Activated CD4-positive, alpha-beta T cell treated with anti-CD3 and anti-CD28 coated beads, Interleukin-2, amount 10 ng/mL, durations not matched to agents 24 days and 14 days (primary cell): ENCODE results near the gene KYAT1. TPM values are rescaled to one million over a fixed set of nuclear protein-coding genes. Genes with fewer than 3 reads are reported as not detected.
A peak's percentile ranks its signal among the peaks of the same experiment; 100 is the strongest.

Source experiments
- DNase-seq: peaks from one replicate; pipeline ENCODE4 v3.0.0; 2022
- H3K27ac Mint-ChIP-seq: one replicate; pipeline ENCODE4 v1.8.0; 2022; ENCODE audit warnings: mild to moderate bottlenecking, mixed read lengths
- H3K27me3 Mint-ChIP-seq: one replicate; pipeline ENCODE4 v1.8.0; 2022; ENCODE audit warnings: mixed read lengths
- H3K36me3 Mint-ChIP-seq: one replicate; pipeline ENCODE4 v1.8.0; 2022; ENCODE audit warnings: low read depth, mild to moderate bottlenecking, mixed read lengths
- H3K4me1 Mint-ChIP-seq: one replicate; pipeline ENCODE4 v1.8.0; 2021; ENCODE audit warnings: mixed read lengths
- H3K4me3 Mint-ChIP-seq: one replicate; pipeline ENCODE4 v1.8.0; 2022; ENCODE audit warnings: mild to moderate bottlenecking, moderate library complexity, mixed read lengths
- H3K9me3 Mint-ChIP-seq: one replicate; pipeline ENCODE4 v1.8.0; 2021; ENCODE audit warnings: mixed read lengths
- intact Hi-C: fragments of 100-400 bp; cut with micrococcal nuclease; formaldehyde crosslinking; loops from one replicate; pipeline ENCODE4 v1.15.1; 2023
- total RNA-seq: library from RNA; stranded (reverse); gene quantifications from 2 replicates; pipeline ENCODE4 v1.2.3, GENCODE V29; 2022

The KYAT1 gene
- total RNA-seq, 1 donor from 2014 or later = 11.7 TPM

DNA sequence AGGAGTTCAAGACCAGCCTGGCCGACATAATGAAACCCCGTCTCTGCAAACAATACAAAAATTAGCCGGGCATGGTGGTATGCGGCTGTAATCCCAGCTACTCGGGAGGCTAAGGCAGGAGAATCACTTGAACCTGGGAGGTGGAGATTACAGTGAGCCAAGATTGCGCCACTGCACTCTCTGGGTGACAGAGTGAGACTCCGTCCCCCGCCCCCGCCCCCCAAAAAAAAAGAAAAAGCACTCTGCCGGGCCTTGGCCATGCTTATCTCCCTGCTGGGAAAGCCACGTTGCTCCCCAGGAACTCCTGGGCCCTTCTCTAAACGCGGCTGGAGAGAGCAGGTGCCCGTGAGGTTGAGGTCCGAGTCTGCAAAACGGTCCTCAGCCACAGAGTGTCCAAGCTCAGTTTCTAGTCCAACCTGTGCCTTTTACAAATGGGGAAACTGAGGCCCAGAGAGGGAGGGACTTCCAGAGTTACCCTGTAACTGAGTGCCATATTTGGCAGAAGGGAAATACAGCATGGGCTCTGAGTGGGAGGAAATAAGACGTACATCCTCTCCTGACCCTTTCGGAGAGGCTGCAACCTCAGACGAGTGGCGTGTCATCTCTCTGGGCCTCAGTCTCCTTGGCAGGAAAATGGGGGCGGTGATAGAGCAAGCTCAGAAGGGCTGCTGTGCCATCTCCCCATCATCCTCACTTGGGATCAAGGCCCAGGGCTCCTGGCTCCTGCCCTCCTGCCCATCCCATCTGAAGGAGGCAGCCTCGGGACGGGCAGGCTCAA is 32.4 kb upstream of the KYAT1 start:
- DNase-seq = no peak
- peak overlapping the region; percentile 74 for H3K27ac Mint-ChIP-seq

DNA sequence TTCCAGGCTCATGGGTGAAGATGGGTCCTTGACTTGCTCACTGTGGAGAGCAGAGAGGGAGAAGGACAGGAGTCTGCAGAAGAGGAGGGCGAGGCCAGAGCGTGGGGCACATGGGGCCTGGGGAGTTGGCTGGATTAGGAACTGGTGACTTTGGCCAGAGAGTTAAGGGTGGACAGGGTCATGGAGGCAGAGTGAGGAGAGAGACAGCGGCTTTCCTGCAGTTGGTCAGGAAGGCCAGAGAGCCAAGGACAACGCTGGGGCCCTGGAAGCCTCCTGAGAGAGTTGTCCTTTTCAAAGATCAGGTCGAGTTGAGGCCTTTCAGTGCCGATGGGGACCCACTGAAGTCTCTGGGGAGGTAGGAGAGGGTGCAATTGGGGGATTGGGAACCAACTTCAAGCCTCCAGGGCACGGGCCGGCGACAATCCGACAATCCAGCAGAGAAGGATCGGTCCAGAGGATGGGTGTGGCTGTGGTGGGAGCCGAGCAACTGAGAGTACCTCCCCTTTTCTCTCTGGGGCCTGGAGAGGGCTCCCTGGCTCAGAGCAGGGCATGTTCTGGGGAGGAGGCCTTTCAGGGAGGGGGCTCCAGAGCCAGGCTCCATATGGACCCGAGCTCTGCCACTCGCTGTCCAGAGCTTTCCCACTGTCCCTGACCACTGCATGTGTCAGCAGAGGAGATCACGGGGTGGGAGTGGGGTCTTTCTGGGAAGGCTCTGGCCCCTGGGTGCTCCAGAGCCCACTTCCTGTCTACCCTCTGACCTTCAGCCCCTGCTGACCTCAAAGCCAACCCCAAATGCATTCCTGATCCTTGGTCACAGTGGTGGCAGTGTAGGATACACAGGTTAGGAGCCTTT is 31.5 kb upstream of the KYAT1 start:
- peak overlapping the region; percentile 74 for H3K4me3 Mint-ChIP-seq
- H3K4me1 Mint-ChIP-seq = peaks cover 42% of the 10 kb centered on the region
- intact Hi-C loops = no loop called here
- peak overlapping the region; percentile 94 for H3K27ac Mint-ChIP-seq
- DNase-seq = no peak
- H3K9me3 Mint-ChIP-seq = no peaks in the 10 kb centered on the region
- no peaks in the 10 kb centered on the region for H3K27me3 Mint-ChIP-seq
- H3K36me3 Mint-ChIP-seq = peaks cover 49% of the 10 kb centered on the region

More for the DNA sequence above, 32.4 kb upstream of the KYAT1 start:
- H3K9me3 Mint-ChIP-seq = no peaks in the 10 kb centered on the region
- no peak overlapping the region for H3K4me3 Mint-ChIP-seq
- peaks cover 38% of the 10 kb centered on the region for H3K4me1 Mint-ChIP-seq
- no peaks in the 10 kb centered on the region for H3K27me3 Mint-ChIP-seq
- intact Hi-C loops = no loop called here
- H3K36me3 Mint-ChIP-seq = peaks cover 41% of the 10 kb centered on the region

DNA sequence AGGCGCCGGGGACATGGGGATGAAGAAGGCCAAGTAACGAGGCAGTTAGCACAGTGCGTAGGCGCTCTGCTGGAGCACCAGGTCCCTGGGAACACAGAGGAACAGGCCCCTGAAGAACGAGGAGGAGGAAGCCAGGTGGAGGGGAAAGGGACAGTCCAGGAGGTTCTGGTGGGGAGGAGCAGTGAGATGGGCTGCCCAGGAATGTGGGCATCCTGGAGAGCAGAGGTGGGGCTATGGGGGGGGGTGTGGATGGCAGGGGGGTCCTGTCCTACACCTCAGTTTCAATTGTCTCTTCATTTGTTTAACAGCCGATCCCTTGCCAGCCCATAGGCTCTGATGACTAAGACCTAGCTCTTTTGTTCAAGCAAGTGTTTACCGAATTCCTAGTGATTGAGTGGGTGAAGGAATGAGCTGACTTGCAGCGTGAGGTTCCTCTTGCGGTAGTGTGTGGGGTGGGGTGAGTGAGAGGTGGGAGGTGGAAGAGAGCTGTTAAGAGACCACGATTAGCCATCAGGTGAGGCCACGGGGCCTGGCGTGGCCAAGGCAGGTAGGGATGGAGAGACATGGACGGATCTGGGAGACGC is 30.6 kb upstream of the KYAT1 start:
- no peaks in the 10 kb centered on the region for H3K9me3 Mint-ChIP-seq
- peaks cover 44% of the 10 kb centered on the region for H3K4me1 Mint-ChIP-seq
- H3K27ac Mint-ChIP-seq = peak overlapping the region; percentile 94
- DNase-seq = no peak
- intact Hi-C loops = loop anchor here (1.0 kb wide), 1 partner anchor 10 kb away; no protein-coding TSS in a partner anchor
- peak overlapping the region; percentile 74 for H3K4me3 Mint-ChIP-seq
- peaks cover 48% of the 10 kb centered on the region for H3K36me3 Mint-ChIP-seq
- no peaks in the 10 kb centered on the region for H3K27me3 Mint-ChIP-seq

DNA sequence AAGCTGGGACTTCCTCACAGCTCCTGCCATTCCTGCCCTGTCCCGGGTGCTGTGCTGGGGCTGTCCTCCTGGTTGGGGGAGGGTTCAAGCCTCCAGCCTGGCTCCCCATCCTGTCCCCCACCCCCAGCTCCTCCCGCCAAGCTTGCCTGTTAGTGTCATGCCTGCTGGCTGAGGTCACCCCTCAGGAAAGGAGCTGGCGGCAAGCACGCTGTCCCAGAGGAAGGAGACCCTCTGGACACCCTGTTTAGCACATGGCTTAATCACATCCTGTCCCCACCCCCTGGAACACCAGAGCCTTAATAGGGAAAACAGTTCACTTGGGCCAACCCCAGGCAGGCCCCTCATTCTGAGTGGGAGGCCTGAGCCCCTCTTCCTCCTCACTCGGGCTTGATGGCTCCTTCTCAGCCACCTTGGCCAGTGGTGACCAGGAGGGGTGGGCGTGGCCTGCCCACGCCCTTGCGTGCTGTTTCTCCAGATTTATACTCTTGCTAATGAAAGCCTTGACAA is 29.8 kb upstream of the KYAT1 start:
- Mint-ChIP-seq H3K4me3 (peak overlapping the region; percentile 74), H3K4me1 (peaks cover 46% of the 10 kb centered on the region), H3K9me3 (no peaks in the 10 kb centered on the region), H3K27ac (peak overlapping the region; percentile 94), H3K27me3 (no peaks in the 10 kb centered on the region), H3K36me3 (peaks cover 49% of the 10 kb centered on the region)
- no peak for DNase-seq
- intact Hi-C loops = loop anchor here (1.0 kb wide), 1 partner anchor 9 kb away; no protein-coding TSS in a partner anchor

DNA sequence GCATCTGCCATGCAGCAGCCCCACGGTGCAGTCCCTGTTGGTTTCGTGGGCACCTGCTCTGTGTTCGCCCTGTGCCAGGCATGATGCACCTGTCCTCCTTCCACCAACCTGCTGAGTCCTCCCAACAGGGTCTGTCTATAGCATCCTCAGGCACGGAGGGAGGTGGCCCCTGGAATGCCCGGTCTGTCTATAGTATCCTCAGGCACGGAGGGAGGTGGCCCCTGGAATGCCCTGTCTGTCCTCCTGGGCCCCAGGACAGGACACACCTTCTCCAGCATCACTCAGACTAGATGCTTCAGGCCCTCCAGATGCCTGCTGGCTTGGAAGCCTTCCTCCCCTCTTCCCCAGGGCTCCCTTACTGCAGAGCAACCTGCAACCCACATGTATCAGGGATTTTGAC is 29.2 kb upstream of the KYAT1 start:
- H3K27ac Mint-ChIP-seq = peak overlapping the region; percentile 80
- peaks cover 48% of the 10 kb centered on the region for H3K4me1 Mint-ChIP-seq
- no peaks in the 10 kb centered on the region for H3K27me3 Mint-ChIP-seq
- H3K36me3 Mint-ChIP-seq = peaks cover 47% of the 10 kb centered on the region
- H3K9me3 Mint-ChIP-seq = no peaks in the 10 kb centered on the region
- H3K4me3 Mint-ChIP-seq = no peak overlapping the region
- no peak for DNase-seq
- intact Hi-C loops = no loop called here

DNA sequence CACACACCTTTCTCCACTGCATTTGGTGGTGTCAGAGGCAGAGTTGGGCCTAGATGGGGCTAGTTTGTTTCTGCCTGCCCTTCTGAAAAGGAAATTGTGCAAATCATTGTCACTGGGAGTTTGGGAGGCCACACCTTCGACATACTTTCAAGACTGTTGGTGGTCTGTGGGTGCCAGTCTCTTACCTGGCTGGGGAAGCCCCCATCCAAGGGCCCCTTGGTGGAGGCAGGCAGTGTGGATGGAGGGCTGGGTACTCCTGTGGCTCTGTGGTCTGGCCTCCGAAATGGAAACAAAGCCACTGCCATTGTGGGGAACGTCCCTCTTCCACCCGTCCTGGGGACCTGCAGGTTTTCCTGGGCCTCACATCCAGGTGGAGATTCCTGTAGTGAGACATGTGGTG is 28.1 kb upstream of the KYAT1 start:
- Mint-ChIP-seq H3K27ac (no peak overlapping the region), H3K36me3 (peaks cover 46% of the 10 kb centered on the region), H3K4me1 (peaks cover 53% of the 10 kb centered on the region), H3K4me3 (no peak overlapping the region), H3K9me3 (no peaks in the 10 kb centered on the region), H3K27me3 (no peaks in the 10 kb centered on the region)
- no peak for DNase-seq
- intact Hi-C loops = no loop called here

DNA sequence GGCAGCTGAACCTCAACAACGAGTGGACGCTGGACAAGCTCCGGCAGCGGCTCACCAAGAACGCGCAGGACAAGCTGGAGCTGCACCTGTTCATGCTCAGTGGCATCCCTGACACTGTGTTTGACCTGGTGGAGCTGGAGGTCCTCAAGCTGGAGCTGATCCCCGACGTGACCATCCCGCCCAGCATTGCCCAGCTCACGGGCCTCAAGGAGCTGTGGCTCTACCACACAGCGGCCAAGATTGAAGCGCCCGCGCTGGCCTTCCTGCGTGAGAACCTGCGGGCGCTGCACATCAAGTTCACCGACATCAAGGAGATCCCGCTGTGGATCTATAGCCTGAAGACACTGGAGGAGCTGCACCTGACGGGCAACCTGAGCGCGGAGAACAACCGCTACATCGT is 26.6 kb upstream of the KYAT1 start:
- intact Hi-C loops = no loop called here
- H3K4me3 Mint-ChIP-seq = no peak overlapping the region
- H3K27me3 Mint-ChIP-seq = no peaks in the 10 kb centered on the region
- peaks cover 44% of the 10 kb centered on the region for H3K36me3 Mint-ChIP-seq
- H3K9me3 Mint-ChIP-seq = no peaks in the 10 kb centered on the region
- DNase-seq = no peak
- no peak overlapping the region for H3K27ac Mint-ChIP-seq
- H3K4me1 Mint-ChIP-seq = peaks cover 50% of the 10 kb centered on the region

DNA sequence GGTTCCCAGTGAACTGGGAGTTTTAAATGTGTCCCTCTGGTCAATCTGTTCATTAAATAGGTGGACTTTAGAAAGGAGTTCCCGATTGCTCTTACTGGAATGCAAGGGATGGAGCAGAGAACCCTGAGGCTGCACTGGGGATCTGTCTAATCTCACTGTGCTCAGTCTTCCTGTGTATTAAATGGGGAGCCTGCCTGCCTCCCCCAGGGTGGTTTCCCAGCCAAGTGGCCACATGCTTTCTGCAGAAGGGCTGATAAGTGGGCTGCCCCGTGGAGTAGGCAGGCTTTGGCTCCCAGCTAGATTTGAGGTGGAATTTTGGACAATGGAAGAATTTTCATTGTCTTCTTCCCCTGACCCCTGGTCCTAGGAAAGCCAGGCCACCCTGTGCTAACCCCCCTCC is 25.0 kb upstream of the KYAT1 start:
- intact Hi-C loops = no loop called here
- no peak for DNase-seq
- Mint-ChIP-seq H3K4me3 (no peak overlapping the region), H3K9me3 (no peaks in the 10 kb centered on the region), H3K27me3 (no peaks in the 10 kb centered on the region), H3K27ac (peak overlapping the region; percentile 82), H3K4me1 (peaks cover 47% of the 10 kb centered on the region), H3K36me3 (peaks cover 31% of the 10 kb centered on the region)

DNA sequence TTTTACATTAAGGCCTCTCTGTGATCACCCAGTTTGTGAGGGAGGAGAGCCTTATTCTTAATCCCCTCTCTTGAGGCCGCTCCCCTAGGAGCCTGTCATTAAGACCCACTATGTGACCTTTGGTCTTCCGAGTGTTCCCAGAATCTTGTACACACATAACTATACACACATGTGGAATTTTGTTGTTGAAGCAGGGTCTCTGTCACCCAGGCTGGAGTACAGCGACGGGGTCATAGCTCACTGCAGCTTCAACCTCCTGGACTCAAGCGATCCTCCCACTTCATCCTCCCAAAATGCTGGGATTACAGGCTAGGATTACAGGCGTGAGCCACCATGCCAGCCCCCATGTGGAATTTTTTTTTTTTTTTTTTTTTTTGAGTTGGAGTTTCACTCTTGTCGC is 24.2 kb upstream of the KYAT1 start:
- Mint-ChIP-seq H3K4me1 (peaks cover 41% of the 10 kb centered on the region), H3K9me3 (no peaks in the 10 kb centered on the region), H3K36me3 (peaks cover 29% of the 10 kb centered on the region), H3K27ac (peak overlapping the region; percentile 17), H3K27me3 (no peaks in the 10 kb centered on the region), H3K4me3 (no peak overlapping the region)
- no peak for DNase-seq
- intact Hi-C loops = no loop called here

DNA sequence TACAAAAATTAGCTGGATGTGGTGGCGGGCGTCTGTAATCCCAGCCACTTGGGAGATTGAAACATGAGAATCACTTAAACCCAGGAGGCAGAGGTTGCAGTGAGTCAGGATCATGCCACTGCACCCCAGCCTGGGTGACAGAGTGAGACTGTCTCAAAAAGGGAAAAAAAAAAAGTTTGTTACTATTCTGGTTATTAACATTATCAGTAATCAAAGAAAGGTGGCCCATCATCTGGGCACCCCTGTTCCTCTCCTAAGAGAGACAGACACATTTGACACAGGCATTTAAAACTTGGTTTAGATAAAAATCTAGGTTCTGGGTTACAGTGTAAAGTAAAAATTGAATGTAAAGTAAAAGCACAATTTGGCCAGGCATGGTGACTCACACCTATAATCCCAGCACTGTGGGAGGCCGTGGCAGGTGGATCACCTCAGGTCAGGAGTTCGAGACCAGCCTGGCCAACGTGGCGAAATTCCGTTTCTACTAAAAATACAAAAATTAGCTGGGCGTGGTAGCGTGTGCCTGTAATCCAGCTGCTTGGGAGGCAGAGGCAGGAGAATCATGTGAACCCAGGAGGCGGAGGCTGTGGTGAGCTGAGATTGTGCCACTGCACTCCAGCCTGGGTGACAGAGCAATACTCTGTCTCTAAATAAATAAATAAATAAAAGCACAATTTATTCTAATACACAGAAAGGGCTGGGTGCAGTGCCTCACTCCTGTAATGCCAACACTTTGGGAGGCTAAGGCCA is 22.3 kb upstream of the KYAT1 start:
- Mint-ChIP-seq H3K4me3 (peak overlapping the region; percentile 76), H3K27me3 (no peaks in the 10 kb centered on the region), H3K9me3 (no peaks in the 10 kb centered on the region), H3K27ac (peak overlapping the region; percentile 89), H3K4me1 (peaks cover 48% of the 10 kb centered on the region), H3K36me3 (peaks cover 24% of the 10 kb centered on the region)
- DNase-seq = no peak
- intact Hi-C loops = loop anchor here (5.0 kb wide), 1 partner anchor 447 kb away; the partner anchor contains the start of gene ODF2

DNA sequence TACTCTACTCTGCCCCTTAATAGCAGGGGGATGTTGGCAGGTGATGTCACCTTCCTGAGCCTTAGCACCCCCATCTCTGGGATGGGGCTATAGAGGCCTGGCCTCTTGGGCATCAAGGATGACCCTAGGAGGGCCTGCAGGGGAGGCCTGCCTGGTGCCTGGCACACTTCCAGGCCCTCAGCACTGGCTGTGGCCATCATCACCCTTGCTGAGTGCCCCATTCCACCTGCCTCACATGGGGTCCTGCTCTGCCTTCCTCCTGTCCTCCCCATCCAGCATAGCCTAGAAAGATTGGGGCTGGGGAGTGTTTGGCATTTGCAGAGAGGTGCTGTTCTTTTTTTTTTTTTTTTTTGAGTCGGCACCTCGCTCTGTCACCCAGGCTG is 21.3 kb upstream of the KYAT1 start:
- intact Hi-C loops = loop anchor here (5.0 kb wide), 1 partner anchor 446 kb away; the partner anchor contains the start of gene ODF2
- peaks cover 53% of the 10 kb centered on the region for H3K4me1 Mint-ChIP-seq

DNA sequence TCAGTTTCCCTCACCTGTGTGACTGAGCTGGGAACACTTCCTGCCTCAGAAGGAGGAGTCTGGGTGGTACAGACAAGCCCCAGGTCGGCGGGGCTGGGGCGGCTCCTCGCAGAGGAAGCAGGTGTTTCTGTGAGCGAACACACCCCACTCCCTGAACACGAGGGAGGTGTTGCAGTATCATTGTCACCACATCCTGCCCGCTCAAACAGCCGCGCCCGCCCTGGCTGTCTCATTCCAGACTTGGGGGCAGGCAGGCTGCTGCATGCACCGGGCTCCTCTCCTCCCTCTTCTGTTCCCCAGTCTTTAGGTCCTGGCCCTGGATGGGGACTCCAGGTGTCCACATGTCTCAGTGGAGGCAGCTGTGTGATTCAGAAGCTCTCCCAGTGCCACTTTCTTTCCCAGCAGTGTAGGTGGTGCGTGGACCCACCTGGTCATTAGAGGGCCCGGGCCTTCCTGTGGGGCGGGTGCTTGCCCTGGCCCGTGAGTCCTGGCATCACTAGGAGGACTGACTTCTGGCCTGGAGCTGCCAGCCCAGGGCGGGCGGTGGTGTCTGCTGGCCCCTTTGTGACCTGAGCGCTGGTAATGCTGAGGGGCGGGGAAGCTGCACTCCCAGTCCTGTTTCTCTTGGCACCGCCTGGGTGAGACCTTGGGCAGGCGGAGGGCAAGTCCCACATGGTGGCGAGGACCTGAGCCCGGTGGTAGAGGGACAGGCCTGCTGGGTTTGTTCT is 20.8 kb upstream of the KYAT1 start:
- peak; percentile 95 for DNase-seq
- Mint-ChIP-seq H3K27me3 (no peaks in the 10 kb centered on the region), H3K36me3 (peaks cover 17% of the 10 kb centered on the region), H3K4me3 (peak overlapping the region; percentile 76), H3K9me3 (no peaks in the 10 kb centered on the region), H3K4me1 (peaks cover 57% of the 10 kb centered on the region), H3K27ac (peak overlapping the region; percentile 89)
- intact Hi-C loops = loop anchor here (1.0 to 5.0 kb wide), 3 partner anchors 10 to 445 kb away; partner anchors contain the start of genes LRRC8A and ODF2

More for the DNA sequence above, 21.3 kb upstream of the KYAT1 start:
- Mint-ChIP-seq H3K36me3 (peaks cover 20% of the 10 kb centered on the region), H3K9me3 (no peaks in the 10 kb centered on the region), H3K27ac (peak overlapping the region; percentile 89), H3K27me3 (no peaks in the 10 kb centered on the region), H3K4me3 (peak overlapping the region; percentile 76)
- DNase-seq = no peak
